ENCODE measurements around the gene SLX1A. TPM values are rescaled to one million over a fixed set of nuclear protein-coding genes. Genes with fewer than 3 reads are reported as not detected.
"Not testable (repeated sequence)": the region's sequence is repeated elsewhere in the genome, so short reads cannot be mapped to it uniquely, and the experiment has no call there.

SLX1A gene
- 48.9 TPM for total RNA-seq

DNA sequence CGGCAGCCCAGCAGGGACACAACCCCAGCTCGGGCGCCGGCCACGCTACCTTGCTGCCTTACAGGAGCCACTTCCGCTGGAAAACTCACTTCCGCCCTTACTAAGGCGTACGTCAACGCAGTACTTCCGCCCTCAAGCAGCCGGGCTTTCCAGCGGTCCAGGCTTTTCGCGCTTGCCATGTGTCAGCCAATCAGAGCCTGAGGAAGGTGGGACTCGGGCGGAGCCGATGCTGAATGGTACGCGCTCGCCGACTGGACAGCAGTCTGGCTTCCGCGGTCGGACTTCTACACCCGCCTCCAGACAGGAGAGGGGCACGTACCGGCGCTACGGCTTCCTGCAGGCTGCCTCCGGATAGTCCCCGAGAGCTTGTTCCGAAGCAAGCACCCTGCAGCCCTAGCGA, at the start of gene SLX1A, which contains the start of gene BOLA2B:
TSS of gene SLX1A (plus strand) at position 261 of the 400 bp plus-strand sequence. CDS start 210 bp downstream, outside the sequence.
TSS of gene BOLA2B (minus strand) at position 52 of the 400 bp plus-strand sequence. CDS start 71 bp downstream, outside the sequence.
- DNase-seq (ENCODE audit: extremely low spot score in 2 of 2); H3K4me1 ChIP-seq; H3K36me3 ChIP-seq; H3K27me3 ChIP-seq; intact Hi-C loops (cut with DNase I); H3K9me3 ChIP-seq; H3K27ac ChIP-seq: not testable (repeated sequence)
- H3K4me3 ChIP-seq: peak within 1 kb of the TSS; percentile 43 to 51

DNA sequence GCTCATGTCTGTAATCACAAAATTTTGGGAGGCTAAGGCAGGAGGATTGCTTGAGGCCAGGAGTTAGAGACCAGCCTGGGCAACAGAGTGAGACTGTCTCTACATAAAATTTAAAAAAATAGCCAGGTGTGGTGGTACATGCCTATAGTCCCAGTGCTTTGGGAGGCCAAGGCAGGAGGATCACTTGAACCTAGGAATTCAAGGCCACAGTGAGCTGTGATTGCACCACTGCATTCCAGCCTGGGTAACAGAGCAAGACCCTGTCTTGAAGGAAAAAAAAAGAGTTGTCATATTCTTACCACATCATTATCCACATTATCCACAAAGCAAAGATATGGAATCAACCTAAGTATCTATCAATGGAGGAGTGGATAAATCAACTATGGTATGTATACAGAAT, 49.7 kb upstream of the SLX1A start:
- Histone ChIP-seq H3K9me3 (no peaks in the 10 kb centered on the region), H3K36me3 (no peaks in the 10 kb centered on the region), H3K4me1 (no peaks in the 10 kb centered on the region), H3K4me3 (no peak overlapping the region), H3K27me3 (no peaks in the 10 kb centered on the region), H3K27ac (no peak overlapping the region)
- no peak for TF ChIP-seq CTCF (IDR thresholded peaks at IDR 0.05)
- no peak for TF ChIP-seq POLR2A (IDR thresholded peaks at IDR 0.05)
- TF ChIP-seq POLR2AphosphoS5 (IDR thresholded peaks at IDR 0.05; ENCODE audit: insufficient read depth in 1 of 2, low read depth in 1 of 2): no peak
- intact Hi-C loops (cut with DNase I): no loop called here
- no peak for DNase-seq (ENCODE audit: extremely low spot score in 2 of 2)

DNA sequence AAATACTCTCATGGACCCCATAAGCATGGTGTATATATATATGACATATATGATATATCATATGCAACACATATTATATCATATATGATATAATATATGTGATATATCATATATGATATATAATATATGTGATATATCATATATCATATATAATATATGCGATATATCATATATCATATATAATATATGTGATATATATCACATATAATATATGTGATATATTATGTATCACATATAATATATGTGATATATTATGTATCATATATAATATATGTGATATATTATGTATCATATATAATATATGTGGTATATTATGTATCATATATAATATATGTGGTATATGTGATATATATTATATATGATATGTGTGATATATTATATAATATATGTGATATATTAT, 48.8 kb upstream of the SLX1A start:
- Histone ChIP-seq H3K9me3 (no peaks in the 10 kb centered on the region), H3K36me3 (no peaks in the 10 kb centered on the region), H3K4me1 (no peaks in the 10 kb centered on the region), H3K4me3 (no peak overlapping the region), H3K27me3 (no peaks in the 10 kb centered on the region), H3K27ac (no peak overlapping the region)
- TF ChIP-seq POLR2AphosphoS5 (IDR thresholded peaks at IDR 0.05; ENCODE audit: insufficient read depth in 1 of 2, low read depth in 1 of 2) (no peak), CTCF (IDR thresholded peaks at IDR 0.05) (no peak), POLR2A (IDR thresholded peaks at IDR 0.05) (no peak)
- intact Hi-C loops (cut with DNase I): no loop called here
- no peak for DNase-seq (ENCODE audit: extremely low spot score in 2 of 2)

DNA sequence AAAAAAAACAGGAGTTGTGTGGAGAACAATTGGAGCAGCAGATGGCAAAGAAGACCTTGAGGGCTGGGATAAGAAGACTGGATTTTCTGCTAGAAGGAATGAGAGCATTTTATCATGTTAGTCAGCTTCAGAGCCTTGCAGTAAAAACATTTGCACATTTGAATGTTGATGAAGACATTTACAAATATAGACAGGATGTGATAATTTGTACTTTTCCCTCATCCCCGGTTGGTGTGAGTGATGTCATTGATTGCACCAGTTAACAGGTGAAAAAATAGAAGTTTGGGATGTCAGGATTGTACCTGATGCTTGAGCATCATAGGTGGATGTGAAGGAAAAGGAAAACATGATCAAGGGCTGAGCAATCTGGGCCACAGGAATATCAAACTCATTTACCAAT, 48.0 kb upstream of the SLX1A start:
- no peak for DNase-seq (ENCODE audit: extremely low spot score in 2 of 2)
- intact Hi-C loops (cut with DNase I): no loop called here
- H3K27me3 ChIP-seq: no peaks in the 10 kb centered on the region
- TF ChIP-seq POLR2A (IDR thresholded peaks at IDR 0.05) (no peak), CTCF (IDR thresholded peaks at IDR 0.05) (no peak), POLR2AphosphoS5 (IDR thresholded peaks at IDR 0.05; ENCODE audit: insufficient read depth in 1 of 2, low read depth in 1 of 2) (no peak)
- H3K27ac ChIP-seq: no peak overlapping the region
- H3K36me3 ChIP-seq: no peaks in the 10 kb centered on the region
- H3K9me3 ChIP-seq: no peaks in the 10 kb centered on the region
- H3K4me3 ChIP-seq: no peak overlapping the region
- no peaks in the 10 kb centered on the region for H3K4me1 ChIP-seq

GRCh38 chr16:30147843-30148510, 45.7 kb upstream of the SLX1A start:
- no peak for DNase-seq (ENCODE audit: extremely low spot score in 2 of 2)
- Histone ChIP-seq H3K36me3 (no peaks in the 10 kb centered on the region), H3K27me3 (no peaks in the 10 kb centered on the region), H3K27ac (no peak overlapping the region), H3K4me1 (no peaks in the 10 kb centered on the region), H3K4me3 (no peak overlapping the region), H3K9me3 (no peaks in the 10 kb centered on the region)
- TF ChIP-seq POLR2A (IDR thresholded peaks at IDR 0.05): no peak
- TF ChIP-seq POLR2AphosphoS5 (IDR thresholded peaks at IDR 0.05; ENCODE audit: insufficient read depth in 1 of 2, low read depth in 1 of 2): no peak
- TF ChIP-seq CTCF (IDR thresholded peaks at IDR 0.05): no peak
- intact Hi-C loops (cut with DNase I): no loop called here

All from vagina (tissue), 2 donors.